Psoas muscle (tissue), 8 donors: ENCODE measurements around the gene TLE1. TPM values are rescaled to one million over a fixed set of nuclear protein-coding genes. Genes with fewer than 3 reads are reported as not detected.
A peak's percentile ranks its signal among the peaks of the same experiment; 100 is the strongest.

ENCODE experiments used
- ATAC-seq, 4 donors: fragments of 200-7000 bp; cut with Tn5 transposase; one replicate each; pipeline ENCODE4 v1.9.1; 2020; ENCODE audit warnings: moderate library complexity in 3 of 4, mild to moderate bottlenecking in 2 of 4
- DNase-seq, 2 donors: peaks; one replicate each; pipeline ENCODE4 v3.0.0-alpha.2; 2020
- H3K27ac ChIP-seq: fragments of 200-600 bp; one replicate; pipeline ENCODE4 v1.8.0; 2022
- H3K27me3 ChIP-seq, 3 donors: fragments of 200-600 bp in 1 of 3; one replicate each; pipeline versions ENCODE4 v1.6.1 to v1.8.0; 2013 to 2022; ENCODE audit warnings: low read length in 2 of 3, mild to moderate bottlenecking in 2 of 3, moderate library complexity in 1 of 3; ENCODE audit not compliant: insufficient read depth in 3 of 3
- H3K36me3 ChIP-seq, 2 donors: fragments of 200-600 bp in 1 of 2; one replicate each; pipeline versions ENCODE4 v1.6.1 to v1.8.0; 2013 to 2022; ENCODE audit warnings: low read depth in 1 of 2, mild to moderate bottlenecking in 1 of 2, moderate library complexity in 1 of 2; ENCODE audit not compliant: insufficient read depth in 1 of 2
- H3K4me1 ChIP-seq: fragments of 200-600 bp; one replicate; pipeline ENCODE4 v1.8.0; 2022
- H3K4me3 ChIP-seq: fragments of 200-600 bp; one replicate; pipeline ENCODE4 v1.8.0; 2022; ENCODE audit warnings: mild to moderate bottlenecking
- H3K9me3 ChIP-seq: fragments of 200-600 bp; one replicate; pipeline ENCODE4 v1.8.0; 2022
- CTCF ChIP-seq: fragments of 200-600 bp; IDR thresholded peaks from one replicate; pipeline ENCODE4 v1.8.0; 2022; ENCODE audit warnings: antibody characterized with exemption
- WGBS, 3 donors: extraction: QIAGEN DNeasy Blood & Tissue Kit; methylation state at CpG; one replicate each; pipeline versions ENCODE4 v1.1.6 to v1.1.7; 2013; 5-methylcytosine and 5-hydroxymethylcytosine counted together
- intact Hi-C, 2 donors: fragments of 100-400 bp; cut with DNase I; formaldehyde crosslinking; loops; one replicate each; pipeline versions ENCODE4 v1.11.0 to v1.14.2; 2022
- polyA plus RNA-seq, 3 donors: library from polyadenylated mRNA; stranded (reverse); fragments of 200-250 nt; gene quantifications; one replicate each; pipeline ENCODE4 v1.2.3, GENCODE V29; 2013
- total RNA-seq, 4 donors: library from RNA; stranded (reverse); fragmentation: NEBNext Ultra II Directional in 2 of 4; extraction: Animal tissue kit (Norgen Biotek cat#: 25700) in 2 of 4; gene quantifications; one replicate each; pipeline versions ENCODE4 v1.2.1 to v1.2.4, GENCODE V29; 2021 to 2023
- donor health status: healthy with polysubstance abuse.
- donor health status: DM: no; HTN: no; CAD: no; lungs with moderate emphysema.
- donor health status: Bipolar disorder and iron deficiency.
- donor health status: healthy.
- donor health status: DM: yes; HTN: yes; CAD: no.
- donor health status: DM: no; HTN: no; CAD: no.
- donor health status: DM: no; HTN: no; CAD: no.
- donor health status: DM: yes; HTN: yes; CAD: no.

TLE1 gene
- total and polyA plus RNA-seq, 7 donors, result 14.6 to 46.7 (median 34.9) TPM

GRCh38 chr9:81539317-81539716 is 150.0 kb downstream of the TLE1 start:
- Histone ChIP-seq H3K4me1 (peaks cover 18% of the 10 kb centered on the region), H3K36me3 (no peaks in the 10 kb centered on the region), H3K27ac (peak overlapping the region; percentile 75), H3K27me3 (no peaks in the 10 kb centered on the region), H3K4me3 (no peak overlapping the region), H3K9me3 (no peaks in the 10 kb centered on the region)
- WGBS, 3 donors, result 32 to 49% (median 41%) methylated on average over 3 of the region's 3 CpGs
- DNase-seq (no peak), ATAC-seq (peak in 3 of 4 donors; percentile 48 to 70 (median 52))
- TF ChIP-seq CTCF, result no peak
- intact Hi-C loops, result no loop called here

- TF ChIP-seq CTCF, result no peak
- DNase-seq, result no peak
- 47 to 71% (median 52%) methylated on average over 6 of the region's 6 CpGs for WGBS, 3 donors
- Histone ChIP-seq H3K4me1 (peaks cover 18% of the 10 kb centered on the region), H3K4me3 (no peak overlapping the region), H3K27me3 (no peaks in the 10 kb centered on the region), H3K27ac (peak overlapping the region; percentile 75), H3K36me3 (no peaks in the 10 kb centered on the region), H3K9me3 (no peaks in the 10 kb centered on the region)
- peak; percentile 38 to 73 (median 58) for ATAC-seq
- intact Hi-C loops, result no loop called here
These were observed 150.5 kb downstream of the TLE1 start for GRCh38 chr9:81538890-81539289.

DNA sequence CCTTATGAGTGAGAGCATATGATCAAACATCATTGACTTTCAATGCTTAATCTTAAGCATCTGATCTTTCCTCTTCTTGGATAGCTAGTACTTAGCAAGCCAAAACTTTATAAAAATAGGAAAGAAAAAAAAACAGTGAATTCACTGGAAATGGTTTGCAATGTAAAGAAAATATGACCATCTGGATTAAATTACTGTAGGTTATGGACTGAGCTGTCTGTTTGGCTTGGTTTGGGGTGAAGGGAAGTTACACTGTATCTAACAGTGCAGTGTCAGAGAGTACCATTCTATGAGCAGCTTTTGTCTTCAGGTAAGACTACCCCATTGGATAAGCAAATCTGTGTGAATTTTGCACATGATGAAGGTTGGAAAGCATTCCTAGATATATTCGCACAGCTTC is 151.4 kb downstream of the TLE1 start:
- Histone ChIP-seq H3K27me3 (no peaks in the 10 kb centered on the region), H3K4me3 (no peak overlapping the region), H3K36me3 (no peaks in the 10 kb centered on the region), H3K4me1 (peaks cover 18% of the 10 kb centered on the region), H3K27ac (peak overlapping the region; percentile 75), H3K9me3 (no peaks in the 10 kb centered on the region)
- DNase-seq (no peak), ATAC-seq (no peak)
- intact Hi-C loops, result no loop called here
- WGBS, 3 donors, result 58 to 94% (median 58%) methylated on average over 1 of the region's 1 CpG
- TF ChIP-seq CTCF, result no peak

- H3K27ac ChIP-seq, result peak overlapping the region; percentile 55
- H3K36me3 ChIP-seq, result no peaks in the 10 kb centered on the region
- no peaks in the 10 kb centered on the region for H3K27me3 ChIP-seq
- DNase-seq (no peak), ATAC-seq (no peak)
- 73 to 89% (median 77%) methylated on average over 9 of the region's 9 CpGs for WGBS, 3 donors
- H3K4me1 ChIP-seq, result peaks cover 18% of the 10 kb centered on the region
- H3K9me3 ChIP-seq, result no peaks in the 10 kb centered on the region
- no peak overlapping the region for H3K4me3 ChIP-seq
- intact Hi-C loops, result no loop called here
- TF ChIP-seq CTCF, result no peak
These were observed 152.9 kb downstream of the TLE1 start for GRCh38 chr9:81536242-81537025.
